A549 (cell line): ENCODE results near the gene HAUS6. TPM values are rescaled to one million over a fixed set of nuclear protein-coding genes. Genes with fewer than 3 reads are reported as not detected.

ENCODE experiments used
- ATAC-seq, 2 experiments: fragments of 200-7000 bp in 1 of 2; fragments of >200 bp in 1 of 2; cut with Nextera tagmentation in 1 of 2; cut with Tn5 transposase in 1 of 2; 3 replicates each; pipeline versions ENCODE4 v1.8.0 to v1.9.1; 2018 to 2020; ENCODE audit warnings: mild to moderate bottlenecking in 1 of 2, moderate library complexity in 1 of 2
- CTCF ChIA-PET: fragments of 300-600 bp; sonication (Branson Sonifier 250); formaldehyde crosslinking; extraction: SDS; loops from one replicate; lab custom pipeline; 2021; ENCODE audit warnings: antibody characterized with exemption, inconsistent platforms; lab: Yijun Ruan, JAX
- POLR2A ChIA-PET: fragments of 350-600 bp; formaldehyde crosslinking; extraction: SDS; loops from one replicate; lab custom pipeline; 2021; ENCODE audit warnings: antibody characterized with exemption, inconsistent platforms; lab: Yijun Ruan, JAX
- DNase-seq, 2 experiments: peaks; one replicate each; pipeline versions ENCODE4 v3.0.0 to v3.0.0-alpha.2; 2011 to 2016; ENCODE audit warnings: low read depth in 1 of 2, low spot score in 1 of 2
- FAIRE-seq: peaks from 2 replicates; lab custom pipeline; 2011; peaks lifted over from hg19 to GRCh38; lab: Jason Lieb, UNC
- H3K27ac ChIP-seq, 2 experiments: fragments of >200 bp; sonication (Bioruptor Twin); formaldehyde crosslinking; 3 replicates each; pipeline ENCODE4 v1.5.1; 2016 to 2017
- H3K4me1 ChIP-seq: fragments of >200 bp; sonication (Bioruptor Twin); formaldehyde crosslinking; 3 replicates; pipeline ENCODE4 v1.6.1; 2016
- H3K4me2 ChIP-seq: fragments of >200 bp; sonication (Bioruptor Twin); formaldehyde crosslinking; 3 replicates; pipeline ENCODE4 v1.6.1; 2016
- H3K4me3 ChIP-seq: fragments of >200 bp; sonication (Bioruptor Twin); formaldehyde crosslinking; 3 replicates; pipeline ENCODE4 v1.5.1; 2016
- H3K9me3 ChIP-seq: fragments of >200 bp; sonication (Bioruptor Twin); formaldehyde crosslinking; 3 replicates; pipeline ENCODE4 v1.6.1; 2016
- CBX2 ChIP-seq: fragments of 200-600 bp; sonication (generic); IDR thresholded peaks from 2 replicates; pipeline ENCODE4 v1.6.1; 2016; ENCODE audit warnings: low read depth, mild to moderate bottlenecking, borderline replicate concordance
- CHD2 ChIP-seq: fragments of 150-350 bp; IDR thresholded peaks from 2 replicates; pipeline ENCODE4 v1.6.1; 2014; ENCODE audit warnings: low read length; ENCODE audit not compliant: partially characterized antibody
- EHMT2 ChIP-seq: fragments of 200-600 bp; sonication (generic); IDR thresholded peaks from 2 replicates; pipeline ENCODE4 v1.6.1; 2016; ENCODE audit warnings: antibody characterized with exemption, low read depth, mild to moderate bottlenecking, moderate library complexity
- FOSL2 ChIP-seq, 2 experiments: fragments of 450-650 bp in 1 of 2; fragments of >200 bp in 1 of 2; sonication (Bioruptor Twin) in 1 of 2; formaldehyde crosslinking; IDR thresholded peaks; 2 replicates each; pipeline versions ENCODE4 v1.5.0 to v1.6.1; 2016 to 2020; ENCODE audit warnings: mild to moderate bottlenecking in 1 of 2, moderate library complexity in 1 of 2
- GATA3 ChIP-seq: IDR thresholded peaks from 2 replicates; pipeline ENCODE4 v1.6.1; 2012; ENCODE audit warnings: borderline replicate concordance
- HES2 ChIP-seq: fragments of >200 bp; sonication (Bioruptor Twin); formaldehyde crosslinking; IDR thresholded peaks from 2 replicates; pipeline ENCODE4 v1.6.1; 2016
- HOXA7 ChIP-seq: fragments of 250-450 bp; sonication (Bioruptor Pico); IDR thresholded peaks from 2 replicates; pipeline ENCODE4 v1.5.0; 2020; ENCODE audit warnings: mild to moderate bottlenecking, moderate library complexity
- HOXB5 ChIP-seq: fragments of 250-450 bp; sonication (Bioruptor Pico); IDR thresholded peaks from 2 replicates; pipeline ENCODE4 v1.5.0; 2020; ENCODE audit warnings: mild to moderate bottlenecking, moderate library complexity
- MAZ ChIP-seq: fragments of 150-350 bp; IDR thresholded peaks from 2 replicates; pipeline ENCODE4 v1.6.1; 2014; ENCODE audit warnings: antibody characterized with exemption, low read depth, low read length, borderline replicate concordance
- NPAS2 ChIP-seq: fragments of 250-450 bp; sonication (Bioruptor Pico); IDR thresholded peaks from 2 replicates; pipeline ENCODE4 v1.8.0; 2022; ENCODE audit warnings: mild to moderate bottlenecking, moderate library complexity, borderline replicate concordance
- PHF8 ChIP-seq: fragments of 200-600 bp; sonication (generic); IDR thresholded peaks from 2 replicates; pipeline ENCODE4 v1.6.1; 2016; ENCODE audit warnings: low read depth, mild to moderate bottlenecking, antibody characterized with exemption, moderate library complexity, borderline replicate concordance
- POLR2A ChIP-seq: IDR thresholded peaks from 2 replicates; pipeline ENCODE4 v1.6.1; 2012; ENCODE audit warnings: mild to moderate bottlenecking, low read length
- RARB ChIP-seq: fragments of 250-450 bp; sonication (Bioruptor Pico); IDR thresholded peaks from 2 replicates; pipeline ENCODE4 v1.8.0; 2021; ENCODE audit warnings: mild to moderate bottlenecking, moderate library complexity
- REST ChIP-seq: fragments of 200-600 bp; sonication (generic); IDR thresholded peaks from 2 replicates; pipeline ENCODE4 v1.6.1; 2016; ENCODE audit warnings: antibody characterized with exemption, mild to moderate bottlenecking, moderate library complexity
- SMC3 ChIP-seq: fragments of >200 bp; sonication (Bioruptor Twin); formaldehyde crosslinking; IDR thresholded peaks from 3 replicates; pipeline ENCODE4 v1.6.1; 2018; ENCODE audit warnings: inconsistent platforms
- TP53 ChIP-seq: fragments of 250-450 bp; sonication (Bioruptor Pico); IDR thresholded peaks from 2 replicates; pipeline ENCODE4 v1.5.0; 2021; ENCODE audit warnings: mild to moderate bottlenecking, moderate library complexity
- ZSCAN20 ChIP-seq: fragments of 250-450 bp; sonication (Bioruptor Pico); IDR thresholded peaks from 2 replicates; pipeline ENCODE4 v1.8.0; 2022; ENCODE audit warnings: mild to moderate bottlenecking, moderate library complexity
- WGBS: methylation state at CpG from one replicate; pipeline ENCODE4 v1.1.6; 2017; ENCODE audit errors: missing lambda C conversion rate; 5-methylcytosine and 5-hydroxymethylcytosine counted together
- polyA plus RNA-seq, 4 experiments: library from polyadenylated mRNA; depleted of rRNA in 3 of 4; stranded (reverse); fragments of >200 nt; fragmentation: RNase III in 1 of 4; extraction: RNeasy Plus Mini Kit Qiagen cat#74134 plus additional on column Dnase treatment in 1 of 4; gene quantifications; 2 replicates in 3 of 4; 3 replicates in 1 of 4; pipeline ENCODE4 v1.2.3, GENCODE V29; 2011 to 2017
- TF ChIP-seq, protein P1 (sequence below): IDR thresholded peaks from 2 replicates; pipeline ENCODE4 v1.6.1; 2012
- TF ChIP-seq, protein P2 (sequence below): IDR thresholded peaks from 2 replicates; pipeline ENCODE4 v1.6.1; 2012; ENCODE audit warnings: low read depth, borderline replicate concordance

Gene HAUS6
- polyA plus RNA-seq, 2 of the 4 experiments (the other 2 are of a cell fraction): 22.4 to 34.6 TPM

DNA sequence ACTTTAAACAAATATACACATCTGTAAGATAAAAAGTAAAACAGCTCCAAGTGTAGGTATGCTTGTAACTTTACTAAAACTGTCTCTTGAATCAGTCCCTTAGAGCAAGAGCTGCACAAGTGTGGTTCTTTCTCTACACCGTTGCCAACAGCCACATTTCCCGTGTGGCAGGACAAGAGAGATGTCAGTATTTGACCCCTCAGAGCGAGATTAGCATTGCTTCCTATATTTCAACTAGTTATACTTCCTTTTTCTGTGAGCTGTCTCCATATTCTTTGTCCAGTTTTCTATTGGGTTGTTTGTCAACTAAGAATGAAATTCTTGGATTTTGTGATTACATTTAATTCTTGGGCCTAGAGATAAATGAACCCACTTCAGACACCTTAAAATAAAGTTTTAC is 16.5 kb upstream of the HAUS6 start (continued):
- TF ChIP-seq REST (no peak), PHF8 (no peak), CHD2 (no peak), NPAS2 (no peak)

DNA sequence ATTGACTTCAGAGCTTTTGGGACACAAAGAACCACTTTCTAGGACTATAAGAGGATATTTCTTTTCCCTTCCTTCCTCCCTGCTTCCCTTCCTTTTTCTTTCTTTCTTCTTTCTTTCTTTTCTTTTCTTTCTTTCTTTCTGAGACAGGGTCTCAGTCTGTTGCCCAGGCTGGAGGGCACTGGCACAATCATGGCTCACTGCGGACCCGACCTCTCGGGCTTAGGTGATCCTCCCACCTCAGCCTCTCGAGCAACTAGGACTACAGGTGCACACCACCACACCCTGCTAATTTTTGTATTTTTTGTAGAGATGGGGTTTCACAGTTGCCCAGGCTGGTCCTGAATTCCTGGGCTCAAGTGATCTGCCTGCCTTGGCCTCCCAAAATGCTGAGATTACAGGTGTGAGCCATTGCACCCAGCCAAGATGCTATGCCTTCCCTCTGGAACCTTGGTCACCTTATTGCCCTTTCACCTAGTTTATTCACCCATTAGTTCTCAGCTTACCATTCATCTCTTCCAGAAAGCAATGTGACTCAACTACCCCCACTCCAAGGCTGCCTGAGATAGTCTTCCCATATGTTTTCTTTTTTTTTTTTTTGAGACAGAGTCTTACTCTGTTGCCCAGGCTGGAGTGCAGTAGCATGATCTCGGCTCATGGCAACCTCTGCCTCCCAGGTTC is 14.5 kb upstream of the HAUS6 start:
- Histone ChIP-seq H3K4me1 (peaks cover 11% of the 10 kb centered on the region; the same call in 1 of the 3 replicates), H3K4me3 (no peak overlapping the region), H3K27ac (no peak overlapping the region), H3K4me2 (no peak overlapping the region), H3K9me3 (no peaks in the 10 kb centered on the region)
- ChIA-PET CTCF (interaction anchor here (0.6 to 1.9 kb wide), 3 partner anchors 10 to 85 kb away, joined by 3 to 5 read pairs (median 4); no protein-coding TSS in a partner anchor), POLR2A (no interaction called here)
- 87% methylated on average over 5 of the region's 5 CpGs for WGBS
- TF ChIP-seq, protein P1, sequence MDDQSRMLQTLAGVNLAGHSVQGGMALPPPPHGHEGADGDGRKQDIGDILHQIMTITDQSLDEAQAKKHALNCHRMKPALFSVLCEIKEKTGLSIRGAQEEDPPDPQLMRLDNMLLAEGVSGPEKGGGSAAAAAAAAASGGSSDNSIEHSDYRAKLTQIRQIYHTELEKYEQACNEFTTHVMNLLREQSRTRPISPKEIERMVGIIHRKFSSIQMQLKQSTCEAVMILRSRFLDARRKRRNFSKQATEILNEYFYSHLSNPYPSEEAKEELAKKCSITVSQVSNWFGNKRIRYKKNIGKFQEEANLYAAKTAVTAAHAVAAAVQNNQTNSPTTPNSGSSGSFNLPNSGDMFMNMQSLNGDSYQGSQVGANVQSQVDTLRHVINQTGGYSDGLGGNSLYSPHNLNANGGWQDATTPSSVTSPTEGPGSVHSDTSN: no peak
- TF ChIP-seq FOSL2 (IDR thresholded peaks at IDR 0.05) (no peak), FOSL2 (CRISPR knock-in tag; IDR thresholded peaks at IDR 0.05) (no peak), CBX2 (no peak), TP53 (no peak), ZSCAN20 (no peak), HES2 (no peak), SMC3 (no peak), HOXA7 (no peak), NPAS2 (no peak), EHMT2 (no peak), HOXB5 (CRISPR knock-in tag) (no peak), RARB (no peak), MAZ (no peak), GATA3 (no peak), POLR2A (no peak)
- TF ChIP-seq, protein P2, sequence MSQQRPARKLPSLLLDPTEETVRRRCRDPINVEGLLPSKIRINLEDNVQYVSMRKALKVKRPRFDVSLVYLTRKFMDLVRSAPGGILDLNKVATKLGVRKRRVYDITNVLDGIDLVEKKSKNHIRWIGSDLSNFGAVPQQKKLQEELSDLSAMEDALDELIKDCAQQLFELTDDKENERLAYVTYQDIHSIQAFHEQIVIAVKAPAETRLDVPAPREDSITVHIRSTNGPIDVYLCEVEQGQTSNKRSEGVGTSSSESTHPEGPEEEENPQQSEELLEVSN: no peak
- FAIRE-seq: no peak
- ATAC-seq: no peak
- DNase-seq: no peak
